Measurements from ENCODE around the gene KMT5B. TPM values are rescaled to one million over a fixed set of nuclear protein-coding genes. Genes with fewer than 3 reads are reported as not detected.
"Not testable (repeated sequence)": the region's sequence is repeated elsewhere in the genome, so short reads cannot be mapped to it uniquely, and the experiment has no call there.

Gene KMT5B
- total RNA-seq, 1 donor from 2014 or later = 32.1 TPM

- DNase-seq (ENCODE audit: low spot score); intact Hi-C loops (cut with micrococcal nuclease); H3K4me3 Mint-ChIP-seq; H3K27ac Mint-ChIP-seq; H3K36me3 Mint-ChIP-seq (ENCODE audit: low read depth); H3K4me1 Mint-ChIP-seq (ENCODE audit: low read depth): not testable (repeated sequence)
- H3K9me3 Mint-ChIP-seq = peaks cover 13% of the 10 kb centered on the region
- peaks cover 17% of the 10 kb centered on the region for H3K27me3 Mint-ChIP-seq (ENCODE audit: insufficient read depth)
These were observed 31.8 kb upstream of the KMT5B start for GRCh38 chr11:68244912-68245311.

- peaks cover 23% of the 10 kb centered on the region for H3K27me3 Mint-ChIP-seq (ENCODE audit: insufficient read depth)
These were observed 30.8 kb upstream of the KMT5B start for GRCh38 chr11:68243847-68244246.

GRCh38 chr11:68242616-68243015 is 29.5 kb upstream of the KMT5B start:
- peaks cover 23% of the 10 kb centered on the region for H3K27me3 Mint-ChIP-seq (ENCODE audit: insufficient read depth)

More at GRCh38 chr11:68243847-68244246, 30.8 kb upstream of the KMT5B start:
- H3K27ac Mint-ChIP-seq; DNase-seq (ENCODE audit: low spot score); H3K4me3 Mint-ChIP-seq; H3K4me1 Mint-ChIP-seq (ENCODE audit: low read depth); H3K9me3 Mint-ChIP-seq; intact Hi-C loops (cut with micrococcal nuclease); H3K36me3 Mint-ChIP-seq (ENCODE audit: low read depth): not testable (repeated sequence)

GRCh38 chr11:68231621-68232020 is 18.5 kb upstream of the KMT5B start:
- H3K27me3 Mint-ChIP-seq (ENCODE audit: insufficient read depth) = peaks cover 13% of the 10 kb centered on the region
- no peaks in the 10 kb centered on the region for H3K4me1 Mint-ChIP-seq (ENCODE audit: low read depth)
- no peak overlapping the region for H3K27ac Mint-ChIP-seq
- no peak overlapping the region for H3K4me3 Mint-ChIP-seq
- intact Hi-C loops (cut with micrococcal nuclease) = no loop called here
- no peaks in the 10 kb centered on the region for H3K36me3 Mint-ChIP-seq (ENCODE audit: low read depth)
- H3K9me3 Mint-ChIP-seq = peaks cover 30% of the 10 kb centered on the region
- DNase-seq (ENCODE audit: low spot score) = no peak

More at GRCh38 chr11:68242616-68243015, 29.5 kb upstream of the KMT5B start:
- H3K27ac Mint-ChIP-seq = no peak overlapping the region
- intact Hi-C loops (cut with micrococcal nuclease) = no loop called here
- DNase-seq (ENCODE audit: low spot score) = no peak
- H3K4me1 Mint-ChIP-seq (ENCODE audit: low read depth) = no peaks in the 10 kb centered on the region
- no peak overlapping the region for H3K4me3 Mint-ChIP-seq
- no peaks in the 10 kb centered on the region for H3K36me3 Mint-ChIP-seq (ENCODE audit: low read depth)
- H3K9me3 Mint-ChIP-seq = no peaks in the 10 kb centered on the region

- intact Hi-C loops (cut with micrococcal nuclease) = no loop called here
- H3K4me1 Mint-ChIP-seq (ENCODE audit: low read depth) = no peaks in the 10 kb centered on the region
- H3K27ac Mint-ChIP-seq = no peak overlapping the region
- no peak overlapping the region for H3K4me3 Mint-ChIP-seq
- H3K9me3 Mint-ChIP-seq = peaks cover 30% of the 10 kb centered on the region
- H3K36me3 Mint-ChIP-seq (ENCODE audit: low read depth) = no peaks in the 10 kb centered on the region
- no peak for DNase-seq (ENCODE audit: low spot score)
- H3K27me3 Mint-ChIP-seq (ENCODE audit: insufficient read depth) = peaks cover 9% of the 10 kb centered on the region
These were observed 16.5 kb upstream of the KMT5B start for GRCh38 chr11:68229601-68230000.

- Mint-ChIP-seq H3K36me3 (ENCODE audit: low read depth) (no peaks in the 10 kb centered on the region), H3K27ac (no peak overlapping the region), H3K9me3 (peaks cover 27% of the 10 kb centered on the region), H3K4me1 (ENCODE audit: low read depth) (no peaks in the 10 kb centered on the region), H3K27me3 (ENCODE audit: insufficient read depth) (peaks cover 3% of the 10 kb centered on the region), H3K4me3 (no peak overlapping the region)
- intact Hi-C loops (cut with micrococcal nuclease) = no loop called here
- DNase-seq (ENCODE audit: low spot score) = no peak
These were observed 13.3 kb upstream of the KMT5B start for GRCh38 chr11:68226421-68226820.

- Mint-ChIP-seq H3K4me3 (no peak overlapping the region), H3K4me1 (ENCODE audit: low read depth) (no peaks in the 10 kb centered on the region), H3K36me3 (ENCODE audit: low read depth) (no peaks in the 10 kb centered on the region), H3K27ac (no peak overlapping the region), H3K9me3 (peaks cover 16% of the 10 kb centered on the region), H3K27me3 (ENCODE audit: insufficient read depth) (peaks cover 5% of the 10 kb centered on the region)
- no peak for DNase-seq (ENCODE audit: low spot score)
- intact Hi-C loops (cut with micrococcal nuclease) = no loop called here
These were observed 11.5 kb upstream of the KMT5B start for GRCh38 chr11:68224606-68225005.

GRCh38 chr11:68223275-68223674 is 10.2 kb upstream of the KMT5B start:
- no peaks in the 10 kb centered on the region for H3K4me1 Mint-ChIP-seq (ENCODE audit: low read depth)
- H3K9me3 Mint-ChIP-seq = peaks cover 4% of the 10 kb centered on the region
- peaks cover 7% of the 10 kb centered on the region for H3K27me3 Mint-ChIP-seq (ENCODE audit: insufficient read depth)
- no peak for DNase-seq (ENCODE audit: low spot score)
- no peak overlapping the region for H3K4me3 Mint-ChIP-seq
- H3K27ac Mint-ChIP-seq = no peak overlapping the region
- no peaks in the 10 kb centered on the region for H3K36me3 Mint-ChIP-seq (ENCODE audit: low read depth)
- intact Hi-C loops (cut with micrococcal nuclease) = no loop called here

GRCh38 chr11:68221406-68221805 is 8.3 kb upstream of the KMT5B start:
- H3K4me3 Mint-ChIP-seq = no peak overlapping the region
- DNase-seq (ENCODE audit: low spot score) = no peak
- H3K9me3 Mint-ChIP-seq = no peaks in the 10 kb centered on the region
- H3K27ac Mint-ChIP-seq = no peak overlapping the region
- H3K4me1 Mint-ChIP-seq (ENCODE audit: low read depth) = no peaks in the 10 kb centered on the region
- no peaks in the 10 kb centered on the region for H3K36me3 Mint-ChIP-seq (ENCODE audit: low read depth)
- intact Hi-C loops (cut with micrococcal nuclease) = no loop called here
- H3K27me3 Mint-ChIP-seq (ENCODE audit: insufficient read depth) = peaks cover 10% of the 10 kb centered on the region

- intact Hi-C loops (cut with micrococcal nuclease) = no loop called here
- Mint-ChIP-seq H3K27me3 (ENCODE audit: insufficient read depth) (peaks cover 20% of the 10 kb centered on the region), H3K4me3 (no peak overlapping the region), H3K4me1 (ENCODE audit: low read depth) (peaks cover 23% of the 10 kb centered on the region), H3K27ac (no peak overlapping the region), H3K36me3 (ENCODE audit: low read depth) (peaks cover 4% of the 10 kb centered on the region), H3K9me3 (no peaks in the 10 kb centered on the region)
- DNase-seq (ENCODE audit: low spot score) = no peak
These were observed 3.3 kb upstream of the KMT5B start for GRCh38 chr11:68216171-68216938.

- Mint-ChIP-seq H3K9me3 (no peaks in the 10 kb centered on the region), H3K4me3 (peak overlapping the region; percentile 84), H3K27ac (peak overlapping the region; percentile 88), H3K36me3 (ENCODE audit: low read depth) (peaks cover 4% of the 10 kb centered on the region), H3K27me3 (ENCODE audit: insufficient read depth) (peaks cover 24% of the 10 kb centered on the region), H3K4me1 (ENCODE audit: low read depth) (peaks cover 30% of the 10 kb centered on the region)
- DNase-seq (ENCODE audit: low spot score) = no peak
- intact Hi-C loops (cut with micrococcal nuclease) = loop anchor here (1.0 to 2.0 kb wide), 3 partner anchors 42 to 211 kb away; partner anchors contain the start of genes CHKA and UNC93B1
These were observed 2.6 kb upstream of the KMT5B start for GRCh38 chr11:68215524-68216170.

GRCh38 chr11:68215087-68215445 is 2.0 kb upstream of the KMT5B start:
- peaks cover 36% of the 10 kb centered on the region for H3K4me1 Mint-ChIP-seq (ENCODE audit: low read depth)
- DNase-seq (ENCODE audit: low spot score) = no peak
- H3K27ac Mint-ChIP-seq = peak overlapping the region; percentile 88
- no peaks in the 10 kb centered on the region for H3K9me3 Mint-ChIP-seq
- peak overlapping the region; percentile 84 for H3K4me3 Mint-ChIP-seq
- H3K36me3 Mint-ChIP-seq (ENCODE audit: low read depth) = peaks cover 4% of the 10 kb centered on the region
- H3K27me3 Mint-ChIP-seq (ENCODE audit: insufficient read depth) = peaks cover 24% of the 10 kb centered on the region
- intact Hi-C loops (cut with micrococcal nuclease) = loop anchor here (1.0 to 2.0 kb wide), 3 partner anchors 42 to 210 kb away; partner anchors contain the start of genes CHKA and UNC93B1
